GM19023 (cell line): ENCODE data around the gene RNF5.
"Not testable (repeated sequence)": the region's sequence is repeated elsewhere in the genome, so short reads cannot be mapped to it uniquely, and the experiment has no call there.

Experiments used
- ATAC-seq: cut with Tn5 transposase; IDR thresholded peaks from one replicate; pipeline ENCODE4 v1.9.1; 2021; ENCODE audit warnings: mild to moderate bottlenecking, moderate library complexity; ENCODE audit not compliant: unreplicated experiment

The RNF5 gene

GRCh38 chr6:32177788-32178546, at the start of gene RNF5:
RNF5 (plus strand) TSS chr6:32178405; CDS start chr6:32178512, 107 bp downstream.
- peak; percentile 81 for ATAC-seq

GRCh38 chr6:32128751-32129296, 49.4 kb upstream of the RNF5 start:
- no peak for ATAC-seq

- ATAC-seq, result no peak
Observed at GRCh38 chr6:32129297-32130088, 48.7 kb upstream of the RNF5 start.

GRCh38 chr6:32131439-32131948, 46.7 kb upstream of the RNF5 start:
- ATAC-seq, result no peak

- ATAC-seq, result no peak
Observed at GRCh38 chr6:32132110-32132509, 46.1 kb upstream of the RNF5 start.

- ATAC-seq, result no peak
Observed at GRCh38 chr6:32133786-32134185, 44.4 kb upstream of the RNF5 start.

GRCh38 chr6:32137454-32137853, 40.8 kb upstream of the RNF5 start:
- ATAC-seq, result no peak

GRCh38 chr6:32139590-32139989, 38.6 kb upstream of the RNF5 start:
- ATAC-seq, result no peak

GRCh38 chr6:32140420-32141046, 37.7 kb upstream of the RNF5 start:
- ATAC-seq, result no peak

- not testable (repeated sequence) for ATAC-seq
Observed at GRCh38 chr6:32144238-32144637, 34.0 kb upstream of the RNF5 start.

GRCh38 chr6:32146287-32146686, 31.9 kb upstream of the RNF5 start:
- no peak for ATAC-seq

- ATAC-seq, result no peak
Observed at GRCh38 chr6:32146687-32147086, 31.5 kb upstream of the RNF5 start.

- ATAC-seq, result no peak
Observed at GRCh38 chr6:32147401-32148132, 30.6 kb upstream of the RNF5 start.

GRCh38 chr6:32148289-32149091, 29.7 kb upstream of the RNF5 start:
- no peak for ATAC-seq

GRCh38 chr6:32149092-32149755, 29.0 kb upstream of the RNF5 start:
- ATAC-seq, result no peak

- no peak for ATAC-seq
Observed at GRCh38 chr6:32149932-32150870, 28.0 kb upstream of the RNF5 start.

- no peak for ATAC-seq
Observed at GRCh38 chr6:32151181-32151862, 26.9 kb upstream of the RNF5 start.
